ENCODE measurements around the gene ASCC1. TPM values are rescaled to one million over a fixed set of nuclear protein-coding genes. Genes with fewer than 3 reads are reported as not detected.

ASCC1 gene
- total and polyA plus RNA-seq, 2 donors (not counting 1 experiment from before 2014, with no cell fraction given): 40.2 to 42.1 TPM

GRCh38 chr10:72098836-72099599, 117.1 kb downstream of the ASCC1 start:
- Histone ChIP-seq H3K27ac (ENCODE audit: insufficient read depth, low read length) (no peak overlapping the region), H3K9me3 (ENCODE audit: control insufficient read depth, insufficient read depth, low read depth, low read length) (no peaks in the 10 kb centered on the region), H3K4me3 (replicated peaks in 1 of 4; ENCODE audit: control extremely low read depth in 1 of 4, insufficient read depth in 1 of 4, low read depth in 3 of 4, low read length in 4 of 4) (no peak overlapping the region), H3K27me3 (ENCODE audit: control insufficient read depth, insufficient read depth, low read length) (no peaks in the 10 kb centered on the region), H3K36me3 (ENCODE audit: control insufficient read depth, insufficient read depth, low read length) (peaks cover 3% of the 10 kb centered on the region), H3K4me2 (ENCODE audit: extremely low read depth, insufficient read depth, low read length) (no peak overlapping the region), H4K20me1 (ENCODE audit: control insufficient read depth, extremely low read depth, insufficient read depth, low read length) (no peaks in the 10 kb centered on the region), H3K79me2 (ENCODE audit: control insufficient read depth, insufficient read depth, low read length) (no peaks in the 10 kb centered on the region), H3K9ac (ENCODE audit: insufficient read depth, low read length) (no peak overlapping the region), H3K4me1 (ENCODE audit: control insufficient read depth, extremely low read depth, insufficient read depth, low read length) (peaks cover 10% of the 10 kb centered on the region), H2AFZ (ENCODE audit: low read length) (no peak overlapping the region)
- TF ChIP-seq CTCF (conservative IDR thresholded peaks at IDR 0.05 in 1 of 2, IDR thresholded peaks at IDR 0.05 in 1 of 2; ENCODE audit: low read depth in 1 of 2, low read length in 2 of 2): no peak
- TF ChIP-seq EZH2 (IDR thresholded peaks at IDR 0.05; ENCODE audit: low read length, missing control alignments): no peak
- peak in 1 of 2 donors; percentile 18 for DNase-seq (ENCODE audit: low read depth in 2 of 2)

GRCh38 chr10:72098301-72098835, 117.7 kb downstream of the ASCC1 start:
- Histone ChIP-seq H3K9me3 (ENCODE audit: control insufficient read depth, insufficient read depth, low read depth, low read length) (no peaks in the 10 kb centered on the region), H3K4me3 (replicated peaks in 1 of 4; ENCODE audit: control extremely low read depth in 1 of 4, insufficient read depth in 1 of 4, low read depth in 3 of 4, low read length in 4 of 4) (no peak overlapping the region), H3K4me1 (ENCODE audit: control insufficient read depth, extremely low read depth, insufficient read depth, low read length) (peaks cover 10% of the 10 kb centered on the region), H3K27ac (ENCODE audit: insufficient read depth, low read length) (no peak overlapping the region), H3K79me2 (ENCODE audit: control insufficient read depth, insufficient read depth, low read length) (no peaks in the 10 kb centered on the region), H3K4me2 (ENCODE audit: extremely low read depth, insufficient read depth, low read length) (no peak overlapping the region), H2AFZ (ENCODE audit: low read length) (no peak overlapping the region), H3K27me3 (ENCODE audit: control insufficient read depth, insufficient read depth, low read length) (no peaks in the 10 kb centered on the region), H3K9ac (ENCODE audit: insufficient read depth, low read length) (no peak overlapping the region), H4K20me1 (ENCODE audit: control insufficient read depth, extremely low read depth, insufficient read depth, low read length) (no peaks in the 10 kb centered on the region), H3K36me3 (ENCODE audit: control insufficient read depth, insufficient read depth, low read length) (peaks cover 3% of the 10 kb centered on the region)
- no peak for DNase-seq (ENCODE audit: low read depth in 2 of 2)
- no peak for TF ChIP-seq CTCF (conservative IDR thresholded peaks at IDR 0.05 in 1 of 2, IDR thresholded peaks at IDR 0.05 in 1 of 2; ENCODE audit: low read depth in 1 of 2, low read length in 2 of 2)
- no peak for TF ChIP-seq EZH2 (IDR thresholded peaks at IDR 0.05; ENCODE audit: low read length, missing control alignments)

- no peaks in the 10 kb centered on the region for H4K20me1 ChIP-seq (ENCODE audit: control insufficient read depth, extremely low read depth, insufficient read depth, low read length)
- peaks cover 10% of the 10 kb centered on the region for H3K4me1 ChIP-seq (ENCODE audit: control insufficient read depth, extremely low read depth, insufficient read depth, low read length)
- peak overlapping the region; percentile 29 for H3K27ac ChIP-seq (ENCODE audit: insufficient read depth, low read length)
- peak overlapping the region; percentile 36 for H3K4me2 ChIP-seq (ENCODE audit: extremely low read depth, insufficient read depth, low read length)
- H3K27me3 ChIP-seq (ENCODE audit: control insufficient read depth, insufficient read depth, low read length): no peaks in the 10 kb centered on the region
- peaks cover 3% of the 10 kb centered on the region for H3K36me3 ChIP-seq (ENCODE audit: control insufficient read depth, insufficient read depth, low read length)
- TF ChIP-seq EZH2 (IDR thresholded peaks at IDR 0.05; ENCODE audit: low read length, missing control alignments) (no peak), CTCF (conservative IDR thresholded peaks at IDR 0.05 in 1 of 2, IDR thresholded peaks at IDR 0.05 in 1 of 2; ENCODE audit: low read depth in 1 of 2, low read length in 2 of 2) (no peak)
- H3K4me3 ChIP-seq (replicated peaks in 1 of 4; ENCODE audit: control extremely low read depth in 1 of 4, insufficient read depth in 1 of 4, low read depth in 3 of 4, low read length in 4 of 4): no peak overlapping the region
- no peak overlapping the region for H2AFZ ChIP-seq (ENCODE audit: low read length)
- H3K9ac ChIP-seq (ENCODE audit: insufficient read depth, low read length): no peak overlapping the region
- DNase-seq (ENCODE audit: low read depth in 2 of 2): peak; percentile 98 to 99
- H3K79me2 ChIP-seq (ENCODE audit: control insufficient read depth, insufficient read depth, low read length): no peaks in the 10 kb centered on the region
- no peaks in the 10 kb centered on the region for H3K9me3 ChIP-seq (ENCODE audit: control insufficient read depth, insufficient read depth, low read depth, low read length)
Observed at GRCh38 chr10:72097448-72098300, 118.4 kb downstream of the ASCC1 start.
